Fibroblast of skin of right biceps (primary cell): ENCODE measurements around the gene STXBP5.

ENCODE experiments used
- DNase-seq: peaks from one replicate; pipeline ENCODE4 v3.0.0-alpha.2; 2013

The STXBP5 gene

DNA sequence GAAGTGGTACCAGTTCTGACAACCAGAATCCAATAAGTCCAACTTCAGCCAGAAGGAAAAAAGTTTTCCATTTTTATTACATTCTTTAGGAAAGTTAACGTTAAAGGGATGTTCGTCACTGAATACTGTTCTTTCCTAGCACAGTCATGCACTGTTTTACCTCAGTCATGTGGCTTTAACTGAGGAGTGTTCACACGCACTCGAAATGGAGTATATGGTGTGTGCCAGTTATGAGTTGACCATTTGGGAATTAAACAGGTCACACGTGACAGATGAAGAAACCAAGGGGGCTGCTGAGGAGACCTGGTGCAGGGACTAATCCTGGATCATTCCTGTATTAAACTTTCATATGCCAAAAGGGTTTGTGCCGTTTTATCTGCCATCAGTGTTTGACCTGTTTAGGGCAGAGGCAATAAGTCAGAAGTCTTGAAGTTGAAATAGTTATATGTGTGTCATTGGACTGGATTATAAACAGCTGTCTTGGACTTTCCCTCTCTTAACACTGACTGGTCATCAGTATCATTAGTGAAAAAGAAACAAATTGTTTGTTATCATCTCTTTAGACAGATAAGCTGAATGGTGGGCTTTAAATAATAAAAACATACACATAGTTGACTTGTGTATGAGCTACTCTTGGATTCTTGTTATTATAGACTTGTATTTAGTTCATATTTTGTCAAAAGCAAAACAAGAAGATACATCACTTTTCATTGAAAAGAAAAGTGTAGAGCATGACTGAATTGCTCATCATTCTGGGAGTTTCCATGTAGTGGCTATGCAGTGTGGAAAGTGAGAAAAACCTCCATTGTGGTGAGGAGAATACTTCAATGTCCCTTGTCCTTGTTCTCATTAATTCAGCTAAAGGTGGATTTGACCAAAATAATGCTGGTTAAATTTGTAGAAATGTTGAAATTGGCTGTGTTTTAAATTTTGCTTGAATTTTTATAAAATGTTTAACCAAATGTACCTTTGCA is 180.8 kb downstream of the STXBP5 start:
- no peak for DNase-seq

DNA sequence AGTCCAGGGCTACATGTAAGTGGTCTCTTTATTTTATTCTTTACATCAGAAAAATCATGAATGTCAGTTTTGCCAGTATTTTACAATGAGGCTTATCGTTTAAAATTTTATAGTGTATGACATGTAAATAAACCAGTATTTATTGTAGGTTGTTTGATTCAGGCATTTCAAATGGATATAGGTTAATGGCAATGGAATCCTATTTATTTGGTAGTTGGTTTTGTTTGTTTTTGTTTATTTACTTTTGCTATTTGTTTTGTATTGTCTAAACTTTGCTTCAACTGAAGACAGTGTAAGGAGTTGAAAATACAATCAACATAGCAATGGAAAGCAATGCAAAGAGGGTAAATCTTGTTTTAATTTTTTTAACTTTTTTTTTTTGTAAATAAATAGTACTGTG is 185.2 kb downstream of the STXBP5 start:
- no peak for DNase-seq

DNA sequence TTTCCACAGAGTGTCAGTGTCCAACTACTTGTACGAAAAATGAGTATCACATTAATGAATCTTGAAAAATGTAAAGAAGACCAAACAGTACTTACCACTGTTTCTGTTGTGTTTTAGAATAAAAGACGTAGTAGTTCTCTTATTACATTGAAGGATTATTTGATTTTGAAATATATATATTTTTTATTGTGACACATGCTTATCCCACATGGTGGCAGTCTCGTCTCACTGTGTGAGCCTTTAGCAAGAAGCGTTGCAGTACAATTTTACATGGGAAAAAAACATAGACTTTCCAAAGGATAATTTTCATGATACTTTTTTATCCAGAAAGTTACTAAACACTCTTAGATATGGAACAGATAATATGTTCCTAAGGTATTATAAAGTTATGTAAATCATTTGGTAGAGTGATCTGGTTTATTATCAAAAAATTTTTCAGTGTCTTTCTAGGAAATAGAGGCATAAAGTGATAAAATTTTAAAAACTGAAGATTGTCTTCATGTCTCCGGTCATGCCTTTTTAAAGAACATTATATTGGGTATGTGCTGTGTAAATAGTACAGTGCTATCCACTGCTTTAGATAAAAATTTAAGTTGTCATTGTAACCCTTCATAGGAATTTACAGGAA is 186.8 kb downstream of the STXBP5 start:
- DNase-seq: peak; percentile 27

GRCh38 chr6:147392917-147393625 is 188.9 kb downstream of the STXBP5 start:
- no peak for DNase-seq

- DNase-seq: peak; percentile 47
Measured at GRCh38 chr6:147395158-147395557, 190.9 kb downstream of the STXBP5 start.

- no peak for DNase-seq
Measured at GRCh38 chr6:147397306-147397705, 193.1 kb downstream of the STXBP5 start.

- no peak for DNase-seq
Measured at GRCh38 chr6:147400968-147401367, 196.8 kb downstream of the STXBP5 start.

- no peak for DNase-seq
Measured at GRCh38 chr6:147401779-147402178, 197.6 kb downstream of the STXBP5 start.

- no peak for DNase-seq
Measured at GRCh38 chr6:147406783-147407182, 202.6 kb downstream of the STXBP5 start.

- DNase-seq: no peak
Measured at GRCh38 chr6:147407571-147407970, 203.4 kb downstream of the STXBP5 start.

GRCh38 chr6:147416622-147417021 is 212.4 kb downstream of the STXBP5 start:
- DNase-seq: no peak

DNA sequence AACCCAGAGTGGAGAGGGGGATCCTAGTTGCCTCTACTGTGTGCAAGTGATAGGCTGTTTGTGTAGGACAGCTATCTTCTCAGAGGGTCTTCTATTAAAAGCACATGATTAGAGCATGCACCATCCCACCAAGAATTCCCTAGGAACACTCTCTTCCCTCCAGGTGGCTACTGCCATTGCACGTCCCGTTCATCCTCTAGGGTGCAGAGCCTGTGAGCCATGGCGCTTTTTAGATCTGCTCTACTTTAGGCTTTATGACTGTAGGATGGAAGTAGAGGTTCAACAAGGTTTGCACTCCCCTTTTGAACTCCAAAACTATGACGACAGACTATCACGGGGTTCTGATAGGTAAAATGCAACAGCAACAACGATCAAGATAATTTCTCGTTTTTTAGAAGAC is 213.7 kb downstream of the STXBP5 start:
- DNase-seq: no peak

DNA sequence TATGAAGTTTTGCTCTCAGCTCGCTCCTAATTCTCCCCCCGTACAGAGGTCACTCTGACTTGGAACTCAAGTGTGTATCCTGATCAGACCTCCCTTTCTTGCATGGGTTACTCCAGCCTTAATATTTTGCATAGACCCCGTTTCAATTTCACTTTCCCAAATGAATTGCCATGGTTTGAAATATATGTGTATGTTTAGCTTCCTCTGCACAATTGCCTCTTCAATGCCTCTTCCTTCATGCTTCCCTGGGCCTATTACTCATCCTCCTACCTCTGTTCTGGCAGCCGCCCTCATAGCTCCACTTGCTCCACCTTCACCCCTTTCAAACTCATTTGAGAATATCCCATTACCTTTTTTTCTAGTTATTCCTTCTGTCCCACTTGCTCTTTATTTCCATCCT is 214.3 kb downstream of the STXBP5 start:
- DNase-seq: no peak

- no peak for DNase-seq
Measured at GRCh38 chr6:147421903-147422302, 217.7 kb downstream of the STXBP5 start.

DNA sequence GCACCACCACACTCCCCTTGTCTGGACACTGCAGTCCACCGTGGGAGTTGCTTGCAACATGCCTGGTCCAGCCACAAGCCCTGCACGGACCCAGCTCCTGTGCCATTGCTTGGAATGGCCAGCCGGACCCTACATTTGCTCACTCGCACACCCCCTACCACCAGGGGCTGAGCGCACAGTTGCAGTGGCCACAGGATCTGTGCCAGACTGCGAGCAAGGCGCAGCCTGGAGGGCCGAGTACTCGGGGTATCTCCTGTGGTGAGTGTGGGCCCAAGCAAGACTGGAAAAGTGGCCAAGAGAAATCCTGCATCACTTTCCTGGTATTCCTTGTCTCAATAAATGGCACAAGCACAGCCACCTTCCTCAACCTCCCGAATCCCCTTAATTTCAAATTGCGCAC is 218.9 kb downstream of the STXBP5 start:
- DNase-seq: no peak

- DNase-seq: no peak
Measured at GRCh38 chr6:147429794-147430193, 225.6 kb downstream of the STXBP5 start.

DNA sequence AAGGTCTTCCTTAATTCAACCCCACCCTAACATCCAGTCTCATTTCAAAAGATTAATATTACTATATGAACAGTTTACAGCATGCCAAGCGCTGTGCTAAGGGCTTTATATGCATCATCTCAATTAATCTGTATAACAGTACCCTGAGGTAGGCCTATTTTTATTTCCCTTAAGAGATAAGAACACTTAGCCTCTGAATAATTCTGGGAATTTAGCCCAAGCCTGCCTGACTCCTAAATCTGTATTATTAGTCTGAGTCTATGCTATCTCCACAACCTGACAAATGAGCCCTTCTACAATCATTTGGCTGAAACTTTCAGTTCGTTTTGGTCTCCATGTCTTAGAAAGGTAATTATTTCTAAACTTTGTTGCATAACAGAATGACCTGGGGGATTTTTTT is 226.6 kb downstream of the STXBP5 start:
- DNase-seq: no peak

GRCh38 chr6:147434076-147434475 is 229.9 kb downstream of the STXBP5 start:
- DNase-seq: no peak

DNA sequence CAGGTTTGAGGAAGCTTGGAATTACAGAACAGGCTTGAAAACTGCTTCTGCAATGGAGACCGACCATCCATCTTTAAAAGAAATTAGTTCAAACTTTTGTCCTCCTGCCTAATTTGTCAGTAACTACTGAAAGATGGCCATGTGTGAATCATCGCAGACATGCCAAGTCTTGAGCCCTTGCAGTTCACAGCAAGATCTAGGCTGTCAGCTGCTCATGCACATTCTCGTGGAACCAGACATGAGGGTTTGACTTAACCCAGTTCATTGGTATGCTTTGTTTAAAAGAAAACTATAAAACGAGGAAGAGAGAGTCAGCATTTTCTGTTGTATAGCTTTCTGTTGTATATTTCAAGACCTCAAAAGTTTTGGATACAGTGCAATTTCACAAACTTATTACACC is 230.3 kb downstream of the STXBP5 start:
- peak; percentile 6 for DNase-seq

DNA sequence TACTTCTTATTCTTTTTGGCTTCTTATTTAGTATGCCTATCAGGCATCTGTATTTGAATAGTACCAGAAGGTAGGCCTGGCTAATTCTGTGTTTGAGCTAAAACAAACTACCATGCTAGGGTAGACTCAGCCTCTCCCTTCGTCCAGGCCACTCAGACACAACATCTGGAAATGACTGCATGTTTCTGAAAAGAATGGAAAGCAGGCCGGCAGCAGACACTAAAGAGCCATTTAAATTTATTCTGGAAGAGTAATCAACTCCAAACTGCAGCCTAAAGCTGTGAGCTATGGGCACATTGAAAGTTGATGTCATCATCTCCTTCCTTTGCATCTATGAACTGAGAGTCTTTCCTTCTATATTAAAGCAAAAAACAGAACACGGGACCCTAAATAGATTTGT is 233.4 kb downstream of the STXBP5 start:
- DNase-seq: no peak

DNA sequence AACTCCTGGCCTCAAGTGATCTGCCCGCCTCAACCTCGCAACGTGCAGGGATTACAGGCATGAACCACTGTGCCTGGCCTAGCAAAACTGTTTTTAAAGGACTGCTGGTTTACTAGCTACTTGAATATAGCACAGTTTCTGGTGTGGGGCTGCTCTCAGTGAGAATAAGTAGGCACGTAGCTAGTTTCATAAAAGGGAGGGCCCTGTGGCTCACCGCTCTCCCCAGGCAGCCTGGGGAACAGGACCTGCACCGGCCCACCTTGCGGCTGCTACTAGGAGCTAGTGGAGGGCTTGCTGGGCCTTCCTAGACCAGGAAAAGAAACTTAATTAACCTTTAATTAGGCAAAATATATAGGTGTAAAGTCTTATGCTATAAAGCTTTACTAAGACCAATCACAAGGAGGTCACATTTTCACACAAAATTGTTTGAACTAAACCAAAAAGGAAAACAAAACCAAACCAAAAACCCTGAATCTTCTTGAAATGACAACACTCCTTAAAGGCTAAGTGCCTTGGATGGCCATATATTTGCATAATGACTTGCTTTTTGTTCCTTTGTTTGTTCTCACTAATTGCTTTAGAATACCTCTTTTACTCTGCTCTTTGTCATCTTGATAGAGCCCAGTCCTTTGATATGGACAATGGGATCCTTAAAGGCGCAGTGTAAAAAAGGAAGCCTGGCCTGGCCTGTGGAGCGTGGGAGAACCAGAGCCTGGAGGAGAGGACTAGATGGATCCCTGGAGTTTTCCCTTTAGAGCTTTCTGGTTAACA is 234.7 kb downstream of the STXBP5 start:
- DNase-seq: no peak
